ENCODE results near the gene TMEM51. TPM values are rescaled to one million over a fixed set of nuclear protein-coding genes. Genes with fewer than 3 reads are reported as not detected.

TMEM51 gene
- total and polyA plus RNA-seq, 2 of the 13 experiments (the other 11 are each of a cell fraction or from before 2014, with no cell fraction given) = 12.2 to 22.3 TPM

- TF ChIP-seq SKIL (CRISPR knock-in tag; IDR thresholded peaks at IDR 0.05; ENCODE audit: borderline replicate concordance) = peak; percentile 36; the same call in 1 of the 2 replicates
- no peak for TF ChIP-seq ESRRA (CRISPR knock-in tag; IDR thresholded peaks at IDR 0.05; ENCODE audit: low read depth)
- TF ChIP-seq ZSCAN25 (CRISPR knock-in tag; IDR thresholded peaks at IDR 0.05) = no peak
- TF ChIP-seq NR2F6 (IDR thresholded peaks at IDR 0.05) = peak; percentile 59
- TF ChIP-seq NR2F6 (CRISPR knock-in tag; IDR thresholded peaks at IDR 0.05) = peak; percentile 69; the same call in 1 of the 2 replicates
- TF ChIP-seq MIER3 (CRISPR knock-in tag; IDR thresholded peaks at IDR 0.05; ENCODE audit: borderline replicate concordance) = no peak
- no peak for TF ChIP-seq GPN1 (CRISPR knock-in tag; IDR thresholded peaks at IDR 0.05; ENCODE audit: borderline replicate concordance)
- TF ChIP-seq FOSL2 (CRISPR knock-in tag; IDR thresholded peaks at IDR 0.05) = no peak
- no peak for TF ChIP-seq ZKSCAN5 (CRISPR knock-in tag; IDR thresholded peaks at IDR 0.05)
- 0 out of 2 replicates have a peak, but pooled peaks have one; percentile 41 for TF ChIP-seq ZBTB34 (CRISPR knock-in tag; IDR thresholded peaks at IDR 0.05)
- TF ChIP-seq ZIK1 (CRISPR knock-in tag; IDR thresholded peaks at IDR 0.05; ENCODE audit: borderline replicate concordance, low read depth) = no peak
- TF ChIP-seq CTCF (CRISPR knock-in tag; IDR thresholded peaks at IDR 0.05) = 0 out of 2 replicates have a peak, but pooled peaks have one; percentile 13
- TF ChIP-seq HOXA3 (CRISPR knock-in tag; IDR thresholded peaks at IDR 0.05) = 0 out of 2 replicates have a peak, but pooled peaks have one; percentile 30
- TF ChIP-seq PCBP2 (optimal IDR thresholded peaks at IDR 0.05; ENCODE audit: low read depth, low read length, poor library complexity, severe bottlenecking) = no peak
- TF ChIP-seq FOXK1 (CRISPR knock-in tag; IDR thresholded peaks at IDR 0.05; ENCODE audit: borderline replicate concordance, low read depth) = 0 out of 2 replicates have a peak, but pooled peaks have one; percentile 12
- no peak for TF ChIP-seq ZNF235 (CRISPR knock-in tag; IDR thresholded peaks at IDR 0.05; ENCODE audit: borderline replicate concordance)
- TF ChIP-seq HNF1B (CRISPR knock-in tag; IDR thresholded peaks at IDR 0.05) = no peak
- 0 out of 2 replicates have a peak, but pooled peaks have one; percentile 44 for TF ChIP-seq ZNF350 (CRISPR knock-in tag; IDR thresholded peaks at IDR 0.05; ENCODE audit: borderline replicate concordance, low read depth)
- no peak for TF ChIP-seq DBP (CRISPR knock-in tag; IDR thresholded peaks at IDR 0.05; ENCODE audit: not compliant biosample characterization)
Measured at GRCh38 chr1:15220825-15221431, 67.4 kb downstream of the TMEM51 start (continued).
